HG02763 (cell line): ENCODE measurements around the gene DUSP15.

Experiments
- ATAC-seq: cut with Tn5 transposase; IDR thresholded peaks from one replicate; pipeline ENCODE4 v1.9.1; 2021; ENCODE audit warnings: mild to moderate bottlenecking, moderate library complexity; ENCODE audit not compliant: unreplicated experiment

DUSP15 gene

DNA sequence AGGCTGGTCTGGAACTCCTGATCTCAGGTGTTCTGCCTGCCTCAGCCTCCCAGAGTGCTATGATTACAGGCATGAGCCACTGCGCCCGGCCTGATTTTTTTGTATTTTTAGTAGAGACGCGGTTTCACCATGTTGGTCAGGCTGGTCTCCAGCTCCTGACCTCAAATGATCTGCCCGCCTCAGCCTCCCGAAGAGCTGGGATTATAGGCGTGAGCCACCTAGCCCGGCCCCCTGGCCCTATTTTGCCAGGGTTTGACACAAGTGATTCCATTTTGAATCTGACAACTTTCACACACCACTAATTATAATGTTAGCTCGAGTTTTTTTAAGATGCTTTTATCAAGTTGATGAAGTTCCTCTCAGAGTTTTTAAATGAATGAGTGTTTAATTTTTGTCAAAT is 25.7 kb upstream of the DUSP15 start:
- no peak for ATAC-seq

DNA sequence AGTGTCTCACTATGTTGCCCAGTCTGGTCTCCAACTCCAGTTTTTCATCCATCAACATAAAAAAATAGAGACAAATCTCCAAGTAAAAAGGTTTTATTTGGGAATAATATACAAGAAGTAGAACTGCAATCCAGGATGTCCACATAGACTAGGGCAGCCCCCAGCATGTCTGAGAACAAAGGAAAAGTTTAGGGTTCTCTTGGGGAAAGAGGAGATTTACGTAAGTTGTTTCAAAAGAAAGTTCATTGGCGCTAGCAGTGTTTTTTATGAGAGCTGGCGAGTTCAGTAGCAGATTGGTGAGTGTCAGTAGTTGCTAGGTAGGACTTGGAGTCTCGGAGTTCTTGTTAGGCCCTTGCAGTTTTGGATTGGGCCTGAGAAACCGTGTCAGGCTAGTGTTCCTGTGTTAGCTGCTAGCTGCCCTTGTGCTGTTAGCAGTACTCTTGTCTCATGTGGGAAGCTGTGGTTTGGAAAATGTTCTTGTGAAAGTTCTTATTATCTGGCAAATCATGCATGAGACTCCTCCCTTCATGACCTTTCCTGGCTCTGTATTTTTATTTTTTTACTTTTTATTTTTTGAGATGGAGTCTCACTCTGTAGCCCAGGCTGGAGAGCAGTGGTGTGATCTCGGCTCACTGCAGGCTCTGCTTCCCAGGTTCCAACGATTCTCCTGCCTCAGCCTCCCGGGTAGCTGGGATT is 24.8 kb upstream of the DUSP15 start:
- peak; percentile 88 for ATAC-seq

DNA sequence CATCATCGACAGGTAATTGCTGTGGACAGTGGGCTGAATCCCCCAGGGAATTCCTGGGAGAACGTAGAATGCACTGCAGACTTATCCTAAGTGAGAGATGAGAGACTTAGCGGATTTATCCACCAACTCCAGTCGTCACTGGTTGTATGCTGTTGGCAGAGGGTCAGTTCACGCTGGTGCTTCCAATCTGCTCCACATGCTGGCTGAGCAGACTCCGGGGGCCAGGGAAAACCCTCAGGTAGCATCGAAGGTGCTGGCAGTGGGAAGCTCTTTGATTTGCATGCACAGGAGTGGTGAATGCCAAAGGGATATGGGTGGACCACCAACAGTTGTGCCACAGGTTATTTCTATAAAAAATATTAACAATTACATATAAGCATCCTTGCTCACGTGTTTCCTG is 20.3 kb upstream of the DUSP15 start:
- ATAC-seq, result no peak

DNA sequence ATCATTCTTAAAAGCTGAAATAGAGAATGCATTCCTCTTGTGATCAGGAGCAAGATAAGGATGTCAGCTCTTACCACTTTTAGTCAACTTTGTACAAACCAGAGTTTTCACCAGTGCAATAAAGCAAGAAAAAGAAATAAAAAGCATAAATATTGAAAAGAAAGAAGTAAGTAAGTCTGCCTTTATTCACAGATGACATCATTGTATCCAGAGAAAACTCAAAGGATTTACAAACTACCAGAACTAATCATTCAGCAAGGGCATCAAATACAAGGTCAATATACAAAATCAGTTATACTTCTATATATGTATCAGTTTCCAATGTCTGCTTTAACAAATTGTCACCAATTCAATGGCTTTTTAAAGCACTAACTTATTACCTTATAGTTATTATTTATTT is 13.5 kb upstream of the DUSP15 start:
- ATAC-seq, result no peak

DNA sequence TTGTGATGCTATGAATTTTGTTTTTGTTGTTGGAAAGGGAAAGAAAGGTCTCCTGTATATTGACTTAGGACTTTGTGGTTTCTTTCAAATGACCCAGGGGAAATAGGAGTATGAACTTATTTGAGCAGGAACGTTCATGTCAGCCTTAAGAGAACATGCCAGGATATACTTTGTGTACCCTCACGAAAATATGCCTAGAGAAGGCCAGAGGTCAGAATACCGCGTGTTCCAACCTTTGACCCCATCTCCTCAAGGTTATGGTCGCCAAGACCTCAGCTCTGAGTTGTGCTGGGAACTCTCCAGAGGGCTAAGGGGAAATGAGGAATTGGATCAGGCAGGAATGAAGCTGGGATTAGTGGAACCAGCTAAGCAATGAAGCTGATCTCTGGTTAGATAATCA is 11.6 kb upstream of the DUSP15 start:
- ATAC-seq, result no peak

DNA sequence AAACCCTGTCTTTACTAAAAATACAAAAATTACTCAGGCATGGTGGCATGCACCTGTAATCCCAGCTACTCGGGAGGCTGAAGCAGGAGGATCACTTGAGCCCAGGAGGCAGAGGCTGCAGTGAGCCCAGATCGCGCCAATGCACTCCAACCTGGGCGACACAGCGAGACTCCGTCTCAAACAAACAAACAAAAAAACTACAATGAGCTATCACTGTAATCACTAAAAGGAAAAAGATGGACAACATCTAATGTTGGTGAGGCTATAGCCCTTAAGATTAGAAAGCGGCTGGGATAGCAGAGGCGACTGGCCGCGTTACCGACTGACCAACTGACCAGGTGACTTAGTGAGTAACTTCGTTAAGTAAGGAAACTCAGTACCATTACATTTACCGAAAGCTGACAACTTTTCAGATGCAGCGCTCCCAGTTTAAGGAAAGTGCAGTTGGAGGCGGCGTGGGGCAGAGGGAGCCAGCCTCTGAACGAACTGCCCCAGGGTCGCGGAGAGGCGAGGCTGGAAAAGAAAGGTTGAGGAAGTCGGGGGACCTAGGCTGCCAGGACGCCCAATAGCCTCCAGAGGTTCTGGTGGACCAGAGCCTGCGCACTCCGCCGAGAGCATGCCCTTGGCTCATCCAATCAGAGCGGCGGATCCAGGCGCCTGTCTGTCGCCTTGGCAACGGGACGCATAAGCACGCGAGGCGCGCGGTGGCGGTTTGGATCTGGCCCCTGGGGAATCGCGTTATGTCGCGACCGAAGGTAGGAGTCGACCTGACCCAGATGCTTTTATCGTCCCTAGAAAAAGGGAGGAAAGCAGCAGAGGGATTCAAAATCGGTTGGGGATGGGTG is 9.0 kb upstream of the DUSP15 start:
- ATAC-seq, result peak; percentile 75

DNA sequence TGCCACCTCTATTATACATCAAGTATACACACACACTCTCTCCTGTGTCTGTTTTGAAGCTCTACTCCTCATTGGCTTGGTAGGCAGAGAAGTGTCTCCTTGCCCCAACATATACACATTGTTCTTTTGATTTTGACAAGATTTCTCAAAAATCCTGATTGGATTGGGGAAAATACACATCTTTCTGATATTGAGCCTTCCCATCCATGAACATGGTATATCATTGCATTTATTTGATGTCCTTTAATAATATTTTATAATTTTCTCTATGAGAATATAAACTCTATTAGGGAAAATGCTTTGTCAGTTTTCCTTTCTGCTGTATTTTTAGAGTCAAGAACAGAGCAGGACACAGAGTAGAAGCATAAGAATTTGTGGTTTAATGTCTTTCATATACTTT is 7.4 kb upstream of the DUSP15 start:
- ATAC-seq, result no peak

DNA sequence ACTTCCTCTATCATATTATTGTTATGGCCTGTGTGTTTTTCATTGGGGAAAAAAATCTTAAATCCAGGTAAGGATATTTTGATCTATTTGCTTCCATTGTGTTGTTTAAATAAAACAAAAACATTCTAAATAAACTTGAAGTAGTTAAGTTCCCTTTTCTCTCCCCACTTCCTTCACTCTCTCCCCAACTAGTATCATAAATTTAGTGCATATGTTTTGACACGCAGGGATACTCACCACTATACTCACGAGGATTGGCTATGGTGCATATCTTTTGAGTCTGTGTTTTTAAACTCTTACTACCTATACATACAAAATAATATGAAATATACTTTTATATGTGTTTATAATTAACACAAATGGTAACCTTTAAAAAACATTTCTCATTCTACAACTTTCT is 5.3 kb upstream of the DUSP15 start:
- ATAC-seq, result no peak

DNA sequence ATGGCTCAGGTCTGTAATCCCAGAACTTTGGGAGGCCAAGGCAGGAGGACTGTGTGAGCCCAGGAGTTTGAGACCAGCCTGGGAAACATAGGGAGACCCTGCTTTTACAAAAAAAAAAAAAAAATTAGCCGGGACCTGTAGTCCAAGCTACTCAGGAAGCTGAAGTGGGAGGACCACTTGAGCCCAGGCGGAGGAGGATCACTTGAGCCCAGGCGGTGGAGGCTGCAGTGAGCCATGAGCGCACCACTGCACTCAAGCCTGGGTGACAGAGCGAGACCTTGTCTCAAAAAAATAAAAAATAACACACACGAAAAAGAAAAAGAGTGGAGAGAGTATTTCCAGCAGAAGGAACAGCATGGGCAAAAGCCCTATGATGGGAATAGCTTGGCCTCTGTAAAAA is 2.1 kb upstream of the DUSP15 start:
- ATAC-seq, result no peak

DNA sequence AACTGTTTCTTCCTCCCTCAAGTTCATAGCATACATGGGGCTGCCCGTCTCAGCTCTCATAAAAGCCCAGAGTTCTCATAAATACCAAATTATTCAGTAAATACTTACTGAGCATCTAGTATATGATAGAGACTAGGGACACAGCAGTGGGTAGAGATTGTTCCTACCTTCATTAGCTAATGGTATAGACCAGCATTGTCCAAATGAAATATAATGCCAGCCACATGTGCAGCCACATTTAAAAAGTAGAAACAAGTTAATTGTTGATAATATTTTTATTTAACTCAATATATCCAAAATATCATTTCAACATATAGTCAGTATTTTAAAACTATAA is 1.3 kb upstream of the DUSP15 start:
- ATAC-seq, result no peak

DNA sequence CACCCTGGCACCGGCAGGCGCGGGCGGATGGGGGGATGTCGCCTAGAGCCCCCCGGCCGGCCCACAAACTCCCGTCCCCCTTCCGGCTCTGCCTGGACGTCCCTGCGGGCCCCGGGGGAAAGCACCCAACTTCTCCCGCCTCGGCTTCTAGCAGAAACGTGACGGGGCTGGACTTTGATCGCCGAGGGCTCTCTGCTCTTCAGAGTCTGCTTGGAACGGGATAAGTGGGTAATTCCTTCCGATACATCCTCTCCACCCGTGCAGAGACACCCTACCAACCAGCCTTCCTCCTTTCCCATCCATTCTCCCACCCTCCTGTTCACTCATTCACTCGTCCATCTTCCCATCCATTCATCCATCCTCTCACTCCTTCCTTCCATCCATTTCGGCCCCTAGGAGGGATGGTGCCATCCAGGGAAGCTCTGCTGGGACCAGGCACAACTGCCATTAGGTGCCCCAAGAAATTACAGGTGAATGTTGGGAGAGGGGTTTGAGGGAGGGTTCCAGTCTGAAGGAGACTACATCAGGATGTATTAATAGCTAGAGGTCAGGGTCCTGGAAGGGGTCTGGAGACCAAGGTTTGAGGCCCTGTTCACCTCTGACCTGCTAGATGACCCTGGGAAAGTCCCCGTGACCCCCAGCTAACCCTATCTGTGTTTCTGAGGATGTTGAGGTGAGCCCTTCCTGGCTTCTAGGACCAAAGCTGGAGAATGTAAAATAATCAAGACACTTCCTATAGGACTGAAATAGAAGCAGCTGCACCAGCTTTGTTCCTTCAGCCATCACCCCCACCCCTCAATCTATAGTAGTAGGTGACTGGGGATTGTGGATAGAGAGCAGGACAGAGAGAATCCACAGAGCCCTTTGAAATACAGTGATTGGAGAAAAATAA is 645 bp upstream of the DUSP15 start:
- ATAC-seq, result no peak

DNA sequence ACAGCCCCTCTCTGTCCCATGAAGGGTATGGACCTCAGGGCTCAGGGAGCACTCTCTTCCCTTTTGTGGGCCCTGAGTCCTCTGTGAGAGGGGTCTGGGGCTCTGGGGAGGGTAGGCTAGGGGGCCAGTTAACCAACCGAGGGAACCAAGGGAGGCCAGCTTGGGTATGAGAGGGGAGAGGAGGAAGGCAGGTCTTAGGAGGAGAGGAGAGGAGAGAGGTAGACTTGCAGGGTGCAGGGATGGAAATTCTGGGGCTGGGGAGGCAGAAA is 720 bp downstream of the DUSP15 start:
- ATAC-seq, result no peak

DNA sequence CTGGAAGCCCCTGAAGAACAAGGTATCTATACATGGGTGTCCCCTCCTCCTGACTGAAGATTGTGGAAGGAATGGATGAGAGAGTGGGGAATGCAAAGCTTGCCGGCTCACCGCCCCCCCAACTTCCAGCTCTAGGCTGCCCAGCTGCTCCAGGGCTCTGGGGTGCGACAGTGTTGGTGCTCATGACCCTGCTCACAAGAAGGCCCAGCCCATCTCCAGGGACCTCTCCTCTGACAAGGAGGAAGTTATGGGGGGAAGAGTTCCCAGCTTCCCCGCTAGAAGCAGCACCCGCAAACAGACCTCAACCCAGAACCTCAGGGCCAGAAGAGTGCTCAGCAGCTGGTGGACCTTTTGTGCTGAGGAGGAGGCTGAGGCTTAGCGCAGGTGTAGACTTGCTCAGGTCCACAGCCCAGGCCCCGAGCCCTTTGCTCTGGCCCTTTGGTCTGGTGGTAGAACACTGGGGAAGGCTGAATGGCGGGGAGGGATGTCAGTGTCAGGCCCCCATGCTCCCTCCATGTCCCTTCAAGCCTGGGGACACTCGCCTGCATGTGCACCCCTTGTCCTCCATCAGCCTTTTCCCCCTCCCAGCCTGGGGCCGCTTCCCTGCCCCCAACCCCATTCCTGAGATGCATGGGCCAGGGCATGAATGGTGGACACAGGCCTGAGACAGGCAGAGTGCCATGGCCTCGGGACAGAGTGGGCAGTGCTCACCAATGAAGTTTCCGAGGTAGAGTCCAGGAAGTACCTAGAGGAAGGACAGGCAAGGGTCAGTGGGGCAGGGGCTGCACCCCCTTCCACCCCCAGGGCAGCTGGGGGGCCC is 1.3 kb downstream of the DUSP15 start:
- no peak for ATAC-seq

DNA sequence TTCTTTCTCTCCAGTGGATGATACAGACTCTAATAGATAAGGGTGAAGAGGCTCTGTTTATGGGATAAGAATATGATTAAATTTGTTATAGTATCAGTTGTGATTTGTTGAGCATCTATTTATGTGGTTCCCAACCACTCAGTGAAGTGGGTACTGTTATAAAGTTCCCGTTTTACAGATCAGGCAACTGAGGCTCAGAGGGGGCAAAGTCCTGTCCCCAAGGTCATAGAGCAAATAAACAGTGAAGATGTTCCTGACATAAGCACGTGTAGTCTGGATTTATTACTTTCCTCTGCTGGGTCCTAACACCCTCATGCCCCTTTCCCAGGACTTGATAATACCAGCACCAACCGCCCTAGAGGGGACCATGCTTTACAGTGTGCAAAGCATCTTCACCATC is 4.1 kb downstream of the DUSP15 start:
- ATAC-seq, result no peak

DNA sequence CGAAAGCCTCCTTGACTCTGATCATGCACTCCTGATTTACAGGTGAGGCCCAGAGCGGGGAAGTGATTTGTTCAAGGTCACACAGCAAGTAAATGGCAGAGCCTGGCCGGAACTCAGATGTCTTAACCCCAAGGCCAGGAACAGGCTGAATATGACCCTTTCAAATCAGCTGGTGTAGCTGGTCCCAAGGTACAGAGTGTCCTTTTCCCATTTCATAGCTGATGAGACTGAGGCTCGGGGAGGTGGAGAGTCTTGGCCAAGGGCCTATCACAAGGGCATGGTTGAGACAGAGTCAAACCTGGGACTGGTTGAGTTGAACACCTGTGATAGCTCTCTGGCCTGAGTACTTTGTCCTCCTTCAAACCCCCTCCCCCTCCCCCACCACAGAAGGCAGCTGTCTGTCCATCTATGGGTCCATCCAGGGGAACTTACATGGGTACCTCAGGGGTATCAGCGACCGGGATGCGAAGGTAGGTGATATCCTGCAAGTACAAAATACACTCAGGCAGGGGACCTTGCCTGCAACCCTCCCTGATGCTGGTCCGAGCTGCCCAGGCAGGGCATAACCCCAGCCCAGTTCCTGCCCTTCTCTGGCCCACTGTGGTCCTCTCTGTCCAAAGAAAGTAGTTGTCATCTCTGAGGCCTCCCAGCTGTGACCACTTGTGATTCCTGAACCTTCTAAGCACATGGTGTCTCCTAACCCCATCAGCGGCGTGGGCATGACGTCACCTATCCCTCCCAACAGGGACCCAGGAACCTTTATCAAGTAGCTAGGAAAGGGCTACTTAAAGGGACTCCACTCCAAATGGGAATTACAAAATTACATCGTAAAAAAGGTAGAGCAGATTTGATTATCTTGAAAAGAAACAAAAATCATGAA is 5.6 kb downstream of the DUSP15 start:
- no peak for ATAC-seq

DNA sequence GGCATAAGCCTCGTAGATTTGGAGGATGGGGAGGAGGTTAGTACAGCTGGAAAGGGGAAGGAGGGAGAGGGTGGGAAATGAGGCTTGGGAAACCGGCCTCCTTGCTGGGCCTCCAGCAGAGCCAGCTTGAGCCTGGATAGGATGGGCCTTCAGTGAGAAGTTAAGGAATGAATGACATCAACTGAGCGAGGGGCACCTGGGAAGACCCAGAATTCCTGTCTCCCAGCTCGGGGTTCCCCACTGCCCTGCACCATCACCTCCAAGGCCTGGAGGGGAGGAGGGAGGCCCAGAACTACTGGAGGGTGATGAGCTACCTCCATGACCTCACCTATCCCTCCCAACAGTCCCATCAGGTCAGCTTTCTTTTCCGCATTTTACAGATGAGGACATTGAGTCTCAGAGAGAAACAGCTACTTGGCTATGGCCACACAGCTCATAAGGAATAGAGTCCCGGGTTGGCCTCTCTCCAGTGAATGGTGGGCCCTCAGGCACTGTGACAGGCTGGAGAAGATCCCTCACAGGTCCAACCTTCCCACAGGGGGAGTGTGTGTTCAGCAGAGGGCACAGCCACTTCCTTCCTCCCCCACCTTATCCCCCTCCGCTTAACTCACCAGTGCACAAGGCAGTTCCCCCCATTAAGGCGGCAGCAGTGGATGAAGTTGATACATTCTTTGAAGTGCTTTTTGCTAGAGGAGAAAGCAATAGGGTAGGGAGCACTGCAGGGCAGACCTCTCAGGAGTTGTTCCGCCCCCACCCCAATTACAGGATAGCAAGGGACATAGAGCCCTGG is 6.8 kb downstream of the DUSP15 start:
- ATAC-seq, result no peak

DNA sequence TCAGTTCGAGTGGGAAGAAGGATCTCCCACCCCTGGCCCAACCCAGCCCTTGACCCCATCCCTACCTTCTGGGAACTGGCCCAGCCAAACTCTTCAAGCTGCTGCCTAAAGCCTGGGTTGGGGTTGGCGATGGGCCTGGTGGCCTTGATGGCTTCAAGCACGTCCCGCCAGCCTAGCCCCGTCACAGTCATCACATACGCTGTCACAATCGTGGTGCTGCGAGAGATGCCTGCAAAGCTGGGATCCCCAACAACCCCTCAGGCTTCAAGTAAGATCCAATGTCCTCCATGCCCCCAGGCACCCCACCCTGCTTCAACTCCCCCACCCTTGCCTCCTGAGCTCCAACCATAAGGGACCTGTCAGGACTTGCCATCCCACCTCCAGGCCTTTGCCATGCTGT is 7.8 kb downstream of the DUSP15 start:
- ATAC-seq, result no peak

DNA sequence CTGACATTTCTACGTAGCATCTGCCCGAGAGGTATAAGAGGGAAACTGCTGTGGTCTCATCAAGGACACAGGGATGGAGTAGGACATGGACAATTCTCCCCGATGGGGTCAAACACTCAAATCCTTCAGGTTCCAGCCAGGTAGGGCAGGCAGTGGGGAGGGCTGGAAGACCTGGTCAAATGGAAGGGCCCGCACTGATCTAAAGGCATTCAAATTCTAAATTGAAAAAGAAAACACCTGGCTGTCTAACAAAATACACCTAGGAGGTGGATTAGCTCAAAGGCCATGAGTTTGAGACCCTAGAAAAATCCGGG is 8.2 kb downstream of the DUSP15 start:
- ATAC-seq, result no peak

DNA sequence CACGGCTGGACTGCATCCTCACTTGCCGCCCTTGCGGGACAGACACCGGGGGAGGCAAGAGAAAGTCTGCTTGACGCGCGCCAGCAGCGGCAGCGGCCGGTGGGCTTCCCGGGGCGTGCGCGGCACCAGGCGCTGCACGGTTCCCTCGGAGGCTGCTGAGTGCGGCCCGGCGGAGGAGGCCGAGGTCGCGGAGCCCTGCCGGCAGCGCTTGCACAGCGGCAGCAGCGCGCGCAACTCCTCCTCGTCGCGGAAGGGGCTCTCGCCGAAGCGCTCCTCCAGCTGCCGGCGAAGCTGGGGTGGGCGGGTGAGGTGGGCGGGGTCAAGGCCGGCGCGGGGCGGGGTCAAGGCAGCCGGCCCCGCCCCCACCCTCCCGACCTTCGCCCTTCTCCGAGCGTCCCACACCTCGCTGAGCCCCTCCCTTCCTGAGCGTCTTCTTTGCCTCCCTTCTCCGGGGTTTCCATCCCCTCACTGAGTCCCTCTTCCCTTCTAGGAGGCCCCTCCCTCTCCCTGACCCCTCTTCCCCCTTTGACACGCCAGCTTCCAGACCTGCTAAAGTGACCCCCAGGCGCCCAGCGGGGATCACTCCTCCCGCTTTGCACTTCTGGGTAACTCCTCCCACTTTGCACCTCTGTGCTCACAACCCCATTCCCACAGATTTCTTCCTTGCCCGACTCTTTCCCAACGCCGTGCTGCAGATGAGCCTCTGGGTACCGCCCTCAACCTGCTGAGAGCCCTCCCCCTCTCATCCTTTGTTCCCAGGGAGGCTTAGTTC is 8.8 kb downstream of the DUSP15 start:
- no peak for ATAC-seq
